H1 (cell line): ENCODE results near the gene MAN1C1. TPM values are rescaled to one million over a fixed set of nuclear protein-coding genes. Genes with fewer than 3 reads are reported as not detected.

Experiments
- CTCF ChIA-PET: fragments of 300-600 bp; sonication (Branson Sonifier 250); formaldehyde crosslinking; loops from one replicate; lab custom pipeline; 2021; ENCODE audit not compliant: partially characterized antibody; lab: Charles Lee
- POLR2A ChIA-PET: fragments of 300-600 bp; sonication (Branson Sonifier 250); formaldehyde crosslinking; loops from one replicate; lab custom pipeline; 2021; ENCODE audit warnings: inconsistent platforms; ENCODE audit not compliant: partially characterized antibody; lab: Charles Lee
- DNase-seq, 2 experiments: peaks; one replicate each; pipeline versions ENCODE4 v3.0.0 to v3.0.0-alpha.2; 2010 to 2022; ENCODE audit warnings: low spot score in 2 of 2, low read depth in 1 of 2, mixed read lengths in 1 of 2
- FAIRE-seq: peaks from 2 replicates; lab custom pipeline; 2011; peaks lifted over from hg19 to GRCh38; lab: Jason Lieb, UNC
- H2AFZ ChIP-seq: 2 replicates; pipeline ENCODE4 v1.8.1; 2012; ENCODE audit warnings: low read length, inconsistent platforms
- H2AK5ac ChIP-seq: 2 replicates; pipeline ENCODE4 v1.6.1; 2013; ENCODE audit warnings: low read depth, low read length
- H2BK120ac ChIP-seq: replicated peaks from 2 replicates; pipeline ENCODE3; 2013; ENCODE audit warnings: low read depth, low read length, inconsistent platforms
- H2BK12ac ChIP-seq: 2 replicates; pipeline ENCODE4 v1.6.1; 2013; ENCODE audit warnings: low read depth, low read length
- H2BK15ac ChIP-seq: 2 replicates; pipeline ENCODE4 v1.6.1; 2013; ENCODE audit warnings: low read length
- H2BK20ac ChIP-seq: 2 replicates; pipeline ENCODE4 v1.6.1; 2013; ENCODE audit warnings: low read length
- H2BK5ac ChIP-seq: 2 replicates; pipeline ENCODE4 v1.6.1; 2013; ENCODE audit warnings: low read depth, low read length
- H3K14ac ChIP-seq: 2 replicates; pipeline ENCODE4 v1.6.1; 2013; ENCODE audit warnings: inconsistent platforms; ENCODE audit not compliant: insufficient read length
- H3K18ac ChIP-seq: 2 replicates; pipeline ENCODE4 v1.6.1; 2013; ENCODE audit warnings: low read length; ENCODE audit errors: extremely low read depth
- H3K23ac ChIP-seq: 2 replicates; pipeline ENCODE4 v1.6.1; 2013; ENCODE audit warnings: inconsistent platforms; ENCODE audit not compliant: insufficient read length
- H3K23me2 ChIP-seq: 2 replicates; pipeline ENCODE4 v1.6.1; 2013; ENCODE audit warnings: low read depth, low read length
- H3K27ac ChIP-seq: 2 replicates; pipeline ENCODE4 v1.6.1; 2011; ENCODE audit warnings: low read depth, low read length, inconsistent platforms
- H3K27me3 ChIP-seq, 4 experiments: replicated peaks in 1 of 4; 1 replicate in 1 of 4; 2 replicates in 3 of 4; pipeline versions ENCODE4 v1.6.1 to v1.8.1; 2011 to 2013; ENCODE audit warnings: low read length in 3 of 4, mild to moderate bottlenecking in 3 of 4, inconsistent platforms in 2 of 4, mixed read lengths in 2 of 4, moderate library complexity in 1 of 4; ENCODE audit not compliant: control insufficient read depth in 3 of 4, insufficient read depth in 3 of 4; ENCODE audit errors: extremely low read depth in 1 of 4
- H3K36me3 ChIP-seq, 4 experiments: 2 replicates each; pipeline versions ENCODE4 v1.6.1 to v1.8.1; 2011 to 2013; ENCODE audit warnings: mild to moderate bottlenecking in 4 of 4, low read length in 3 of 4, moderate library complexity in 2 of 4, control low read depth in 1 of 4, inconsistent platforms in 1 of 4; ENCODE audit not compliant: insufficient read depth in 4 of 4, control insufficient read depth in 2 of 4
- H3K4ac ChIP-seq: replicated peaks from 2 replicates; pipeline ENCODE3; 2013; ENCODE audit warnings: low read length, low read depth, mixed read lengths, inconsistent platforms; ENCODE audit not compliant: insufficient read length
- H3K4me1 ChIP-seq, 4 experiments: replicated peaks in 1 of 4; 1 replicate in 1 of 4; 2 replicates in 3 of 4; pipeline versions ENCODE4 v1.6.1 to v1.8.1; 2011 to 2013; ENCODE audit warnings: low read length in 3 of 4, inconsistent platforms in 2 of 4, mixed read lengths in 1 of 4; ENCODE audit not compliant: insufficient read depth in 4 of 4, control insufficient read depth in 3 of 4
- H3K4me2 ChIP-seq, 2 experiments: 2 replicates each; pipeline versions ENCODE4 v1.6.1 to v1.8.1; 2011 to 2013; ENCODE audit warnings: low read depth in 2 of 2, low read length in 2 of 2, control low read depth in 1 of 2, inconsistent platforms in 1 of 2, mild to moderate bottlenecking in 1 of 2; ENCODE audit not compliant: insufficient read depth in 1 of 2
- H3K4me3 ChIP-seq, 4 experiments: fragments of 200-600, 300-600 bp in 1 of 4; sonication (generic), shearing (Covaris generic), sonication (Bioruptor Twin) in 1 of 4; 2 replicates each; pipeline versions ENCODE4 v1.5.1 to v1.8.1; 2011 to 2016; ENCODE audit warnings: low read length in 4 of 4, low read depth in 3 of 4, control low read depth in 2 of 4, inconsistent platforms in 2 of 4, mild to moderate bottlenecking in 2 of 4, mixed read lengths in 1 of 4, moderate library complexity in 1 of 4; ENCODE audit not compliant: insufficient read depth in 2 of 4; ENCODE audit errors: extremely low read depth in 1 of 4
- H3K56ac ChIP-seq: replicated peaks from 2 replicates; pipeline ENCODE3; 2013; ENCODE audit warnings: low read depth, mild to moderate bottlenecking, mixed read lengths, low read length, inconsistent platforms; ENCODE audit not compliant: insufficient read length
- H3K79me1 ChIP-seq: 2 replicates; pipeline ENCODE4 v1.6.1; 2013; ENCODE audit warnings: low read depth, low read length, control low read depth
- H3K79me2 ChIP-seq, 2 experiments: 2 replicates each; pipeline versions ENCODE4 v1.6.1 to v1.8.1; 2012 to 2013; ENCODE audit warnings: low read length in 2 of 2, mild to moderate bottlenecking in 2 of 2, inconsistent platforms in 1 of 2; ENCODE audit not compliant: insufficient read depth in 2 of 2, control insufficient read depth in 1 of 2
- H3K9ac ChIP-seq, 4 experiments: replicated peaks in 1 of 4; 1 replicate in 1 of 4; 2 replicates in 3 of 4; pipeline versions ENCODE4 v1.6.1 to v1.8.1; 2011 to 2013; ENCODE audit warnings: low read depth in 3 of 4, low read length in 3 of 4, control low read depth in 2 of 4, mild to moderate bottlenecking in 2 of 4, moderate library complexity in 2 of 4, inconsistent platforms in 1 of 4; ENCODE audit errors: extremely low read depth in 1 of 4
- H3K9me3 ChIP-seq, 2 experiments: 2 replicates each; pipeline versions ENCODE4 v1.6.1 to v1.8.1; 2012 to 2013; ENCODE audit warnings: mild to moderate bottlenecking in 2 of 2, moderate library complexity in 2 of 2, control low read depth in 1 of 2, inconsistent platforms in 1 of 2, low read depth in 1 of 2, low read length in 1 of 2, mixed read lengths in 1 of 2; ENCODE audit not compliant: insufficient read depth in 2 of 2
- H4K20me1 ChIP-seq, 2 experiments: replicated peaks in 1 of 2; 2 replicates each; pipeline versions ENCODE3 to v1.8.1; 2011 to 2013; ENCODE audit warnings: inconsistent platforms in 2 of 2, low read length in 2 of 2, mild to moderate bottlenecking in 1 of 2; ENCODE audit not compliant: insufficient read depth in 2 of 2, control insufficient read depth in 1 of 2
- H4K5ac ChIP-seq: 2 replicates; pipeline ENCODE4 v1.6.1; 2013; ENCODE audit warnings: low read length, low read depth, mixed read lengths, inconsistent platforms; ENCODE audit not compliant: insufficient read length
- H4K8ac ChIP-seq: 2 replicates; pipeline ENCODE4 v1.8.0; 2013; ENCODE audit warnings: mild to moderate bottlenecking, moderate library complexity, low read length, inconsistent platforms; ENCODE audit not compliant: insufficient read depth; ENCODE audit errors: extremely low read depth
- H4K91ac ChIP-seq: replicated peaks from 2 replicates; pipeline ENCODE3; 2013; ENCODE audit warnings: low read length, mixed read lengths, inconsistent platforms; ENCODE audit not compliant: insufficient read length
- BCL11A ChIP-seq, 2 experiments: IDR thresholded peaks; one replicate each; pipeline ENCODE4 v1.6.1; 2011; ENCODE audit warnings: low read depth in 2 of 2, low read length in 2 of 2, mild to moderate bottlenecking in 2 of 2
- BRCA1 ChIP-seq: IDR thresholded peaks from 2 replicates; pipeline ENCODE4 v1.6.1; 2012; ENCODE audit warnings: low read depth, low read length, improper control_type of control experiment
- CEBPB ChIP-seq: IDR thresholded peaks from 2 replicates; pipeline ENCODE4 v1.6.1; 2012; ENCODE audit warnings: low read depth, low read length
- CREB1 ChIP-seq: IDR thresholded peaks from 2 replicates; pipeline ENCODE4 v1.6.1; 2012; ENCODE audit warnings: inconsistent platforms
- EGR1 ChIP-seq: IDR thresholded peaks from 2 replicates; pipeline ENCODE4 v1.6.1; 2011; ENCODE audit warnings: low read depth, low read length, borderline replicate concordance
- HDAC6 ChIP-seq: IDR thresholded peaks from one replicate; pipeline ENCODE4 v1.7.1; 2012; ENCODE audit warnings: low read depth, mild to moderate bottlenecking, inconsistent platforms, low read length, moderate library complexity
- JUND ChIP-seq: IDR thresholded peaks from 2 replicates; pipeline ENCODE4 v1.6.1; 2011; ENCODE audit warnings: mild to moderate bottlenecking, improper control_type of control experiment, low read length
- MAFK ChIP-seq: IDR thresholded peaks from 2 replicates; pipeline ENCODE4 v1.6.1; 2012; ENCODE audit warnings: low read depth, mild to moderate bottlenecking, improper control_type of control experiment, low read length
- POLR2A ChIP-seq, 2 experiments: IDR thresholded peaks; 1 replicate in 1 of 2; 2 replicates in 1 of 2; pipeline ENCODE4 v1.6.1; 2011; ENCODE audit warnings: low read depth in 2 of 2, low read length in 2 of 2, mild to moderate bottlenecking in 2 of 2; ENCODE audit errors: control extremely low read depth in 1 of 2
- SAP30 ChIP-seq: fragments of 300-600 bp; sonication (generic); IDR thresholded peaks from 2 replicates; pipeline ENCODE4 v1.7.1; 2012; ENCODE audit warnings: low read length, moderate library complexity, mild to moderate bottlenecking, inconsistent platforms; ENCODE audit not compliant: insufficient read depth, insufficient replicate concordance
- SP4 ChIP-seq: IDR thresholded peaks from 2 replicates; pipeline ENCODE4 v1.6.1; 2012; ENCODE audit warnings: low read length, inconsistent platforms
- TEAD4 ChIP-seq: IDR thresholded peaks from 2 replicates; pipeline ENCODE4 v1.6.1; 2012; ENCODE audit warnings: low read depth, low read length, inconsistent platforms, mixed read lengths
- WGBS, 2 experiments: shearing (Covaris generic) in 1 of 2; methylation state at CpG; one replicate each; pipeline versions ENCODE4 v1.1.6 to v1.1.7; 2013 to 2015; ENCODE audit warnings: low lambda C conversion rate in 2 of 2, mixed read lengths in 2 of 2, inconsistent platforms in 1 of 2, low coverage in 1 of 2, missing lambda C conversion rate in 1 of 2; ENCODE audit not compliant: insufficient replicate concordance in 2 of 2, insufficient coverage in 1 of 2, insufficient read length in 1 of 2; ENCODE audit errors: extremely low coverage in 1 of 2, missing lambda C conversion rate in 1 of 2; 5-methylcytosine and 5-hydroxymethylcytosine counted together
- polyA plus RNA-seq, 7 experiments: library from polyadenylated mRNA; depleted of rRNA in 3 of 7; stranded (reverse) in 5 of 7; unstranded in 2 of 7; fragments of >200 nt in 5 of 7; fragments of 200-250 nt in 2 of 7; gene quantifications; 1 replicate in 5 of 7; 2 replicates in 1 of 7; 4 replicates in 1 of 7; pipeline versions ENCODE4 v1.2.1 to v1.2.3, GENCODE V29; 2011 to 2013; ENCODE audit warnings: missing spikeins in 2 of 7, mixed read lengths in 2 of 7
- total RNA-seq: library from RNA; stranded (reverse); fragmentation: NEBNext Ultra II Directional; extraction: Animal tissue kit (Norgen Biotek cat#: 25700); gene quantifications from 2 replicates; pipeline ENCODE4 v1.2.1, GENCODE V29; 2021
- TF ChIP-seq, protein P1 (sequence below): IDR thresholded peaks from 2 replicates; pipeline ENCODE4 v1.6.1; 2012; ENCODE audit warnings: low read length, inconsistent platforms
- TF ChIP-seq, protein P2 (sequence below): IDR thresholded peaks from 2 replicates; pipeline ENCODE4 v1.6.1; 2011; ENCODE audit warnings: low read depth, mild to moderate bottlenecking, low read length; ENCODE audit not compliant: insufficient read depth

Gene MAN1C1
- total and polyA plus RNA-seq, 2 of the 8 experiments (the other 6 are each of a cell fraction or from before 2014, with no cell fraction given): 7.8 to 15.2 TPM

DNA sequence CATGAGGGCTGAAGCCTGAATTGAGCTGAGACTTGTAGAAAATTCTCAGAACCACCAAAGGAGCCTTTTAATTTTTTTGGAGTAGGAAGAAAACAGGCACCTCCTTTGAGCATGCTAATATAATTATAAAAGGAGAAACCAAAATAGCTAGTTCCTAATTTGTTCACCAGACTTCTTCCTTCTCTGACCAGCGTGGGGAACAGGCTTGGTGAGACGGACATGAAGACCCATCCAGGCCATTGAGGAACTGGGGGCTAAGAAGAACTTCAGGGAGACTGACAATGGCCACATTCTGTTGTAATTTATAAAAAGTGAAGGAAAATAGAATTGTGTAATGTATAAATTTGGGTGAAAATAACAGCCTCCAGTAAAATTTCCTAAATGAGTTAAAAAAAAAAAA lies 62.6 kb downstream of the MAN1C1 start:
- Histone ChIP-seq H3K36me3 (no peaks in the 10 kb centered on the region), H3K9ac (no peak overlapping the region), H3K56ac (no peak overlapping the region), H3K18ac (no peak overlapping the region), H3K4me1 (peaks cover 1 to 8% (median 4%) of the 10 kb centered on the region in 4 experiments; a peak in 5 of 7 replicates), H2BK120ac (no peak overlapping the region), H3K4me3 (no peak overlapping the region), H3K79me2 (no peaks in the 10 kb centered on the region), H2BK5ac (no peak overlapping the region), H3K23me2 (no peaks in the 10 kb centered on the region), H3K9me3 (no peaks in the 10 kb centered on the region), H3K79me1 (no peaks in the 10 kb centered on the region; the same call in 1 of the 2 replicates), H3K27me3 (no peaks in the 10 kb centered on the region), H2BK12ac (no peak overlapping the region), H3K4ac (no peak overlapping the region), H2BK15ac (no peak overlapping the region), H2AFZ (no peak overlapping the region), H3K23ac (no peak overlapping the region), H4K8ac (no peak overlapping the region), H2BK20ac (no peak overlapping the region), H2AK5ac (no peak overlapping the region), H3K4me2 (no peak overlapping the region), H4K20me1 (no peaks in the 10 kb centered on the region), H3K14ac (no peak overlapping the region), H3K27ac (no peak overlapping the region), H4K5ac (no peak overlapping the region), H4K91ac (no peak overlapping the region)
- DNase-seq (no peak), FAIRE-seq (no peak)
- CTCF ChIA-PET: interaction anchor here (0.7 to 1.4 kb wide), 3 partner anchors 14 to 1930 kb away, joined by 3 to 7 read pairs (median 5); no protein-coding TSS in a partner anchor
- 92% methylated on average over 2 of the region's 2 CpGs; no CpG with 5 or more reads in 1 of the 2 experiments for WGBS, 2 experiments
- POLR2A ChIA-PET: no interaction called here
- TF ChIP-seq TEAD4: no peak
- no peak for TF ChIP-seq CREB1
- TF ChIP-seq JUND: no peak
- TF ChIP-seq, protein P1, sequence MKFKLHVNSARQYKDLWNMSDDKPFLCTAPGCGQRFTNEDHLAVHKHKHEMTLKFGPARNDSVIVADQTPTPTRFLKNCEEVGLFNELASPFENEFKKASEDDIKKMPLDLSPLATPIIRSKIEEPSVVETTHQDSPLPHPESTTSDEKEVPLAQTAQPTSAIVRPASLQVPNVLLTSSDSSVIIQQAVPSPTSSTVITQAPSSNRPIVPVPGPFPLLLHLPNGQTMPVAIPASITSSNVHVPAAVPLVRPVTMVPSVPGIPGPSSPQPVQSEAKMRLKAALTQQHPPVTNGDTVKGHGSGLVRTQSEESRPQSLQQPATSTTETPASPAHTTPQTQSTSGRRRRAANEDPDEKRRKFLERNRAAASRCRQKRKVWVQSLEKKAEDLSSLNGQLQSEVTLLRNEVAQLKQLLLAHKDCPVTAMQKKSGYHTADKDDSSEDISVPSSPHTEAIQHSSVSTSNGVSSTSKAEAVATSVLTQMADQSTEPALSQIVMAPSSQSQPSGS: no peak
- TF ChIP-seq CEBPB: no peak
- TF ChIP-seq BRCA1: no peak
- no peak for TF ChIP-seq HDAC6
- no peak for TF ChIP-seq BCL11A (IDR thresholded peaks at IDR 0.05; ENCODE audit: low read depth in 2 of 2, low read length in 2 of 2)
- no peak for TF ChIP-seq SP4
- TF ChIP-seq POLR2A (IDR thresholded peaks at IDR 0.05; ENCODE audit: control extremely low read depth in 1 of 2, low read depth in 2 of 2, low read length in 2 of 2): no peak
- TF ChIP-seq EGR1: no peak
- no peak for TF ChIP-seq SAP30
- TF ChIP-seq, protein P2, sequence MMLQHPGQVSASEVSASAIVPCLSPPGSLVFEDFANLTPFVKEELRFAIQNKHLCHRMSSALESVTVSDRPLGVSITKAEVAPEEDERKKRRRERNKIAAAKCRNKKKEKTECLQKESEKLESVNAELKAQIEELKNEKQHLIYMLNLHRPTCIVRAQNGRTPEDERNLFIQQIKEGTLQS: no peak
- TF ChIP-seq MAFK: no peak
